Bladder microvascular endothelial cell (primary cell): Measurements from ENCODE around the gene MRPS15. TPM values are rescaled to one million over a fixed set of nuclear protein-coding genes. Genes with fewer than 3 reads are reported as not detected.

Experiments
- total RNA-seq: library from RNA; depleted of rRNA; stranded (reverse); fragments of >200 nt; gene quantifications from 2 replicates; pipeline ENCODE4 v1.2.3, GENCODE V29; 2014

Gene MRPS15
- 32.3 and 59.9 TPM in 2 replicates for total RNA-seq

DNA sequence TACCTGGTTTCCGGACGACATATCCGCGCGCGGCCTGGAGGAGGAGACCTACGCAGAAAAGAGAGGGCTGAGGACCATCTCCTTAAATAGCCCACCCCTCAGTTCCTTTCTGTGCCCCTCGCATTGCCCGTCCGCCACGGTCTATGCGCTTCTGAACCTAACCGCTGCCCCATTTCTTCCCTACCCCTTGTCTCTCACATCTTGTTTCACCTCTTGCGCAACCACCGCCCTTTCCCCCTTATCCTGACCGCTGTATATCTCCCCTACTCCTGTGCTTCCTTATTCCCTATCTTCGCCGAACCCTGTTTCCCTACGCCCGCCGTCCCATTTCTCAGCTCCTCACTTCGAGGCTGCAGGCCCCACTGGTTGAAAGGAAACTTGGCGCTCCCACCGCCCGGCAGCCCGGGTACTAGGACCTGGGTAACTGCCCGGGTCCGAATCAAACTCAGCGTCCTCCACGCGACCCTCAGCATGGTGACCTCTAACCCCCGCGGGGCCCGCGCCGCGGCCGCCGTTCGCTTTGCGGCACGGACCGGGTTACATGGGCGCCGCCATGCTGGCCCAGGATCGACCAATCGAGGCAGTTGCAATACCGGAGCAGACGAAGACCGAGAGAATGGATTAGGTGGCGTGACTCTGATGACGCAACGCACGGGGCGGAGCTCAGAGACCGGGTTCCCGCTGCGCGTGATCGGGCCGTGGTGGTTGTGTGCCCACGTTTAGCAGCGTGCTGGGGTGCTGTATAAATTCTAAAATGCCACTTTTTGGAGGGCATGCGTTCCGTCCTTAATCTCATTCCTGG lies at the start of gene MRPS15:
Gene MRPS15, minus strand, starts transcription at position 582 of the 802 bp plus-strand sequence. Its CDS starts 109 bp downstream, at position 473.

DNA sequence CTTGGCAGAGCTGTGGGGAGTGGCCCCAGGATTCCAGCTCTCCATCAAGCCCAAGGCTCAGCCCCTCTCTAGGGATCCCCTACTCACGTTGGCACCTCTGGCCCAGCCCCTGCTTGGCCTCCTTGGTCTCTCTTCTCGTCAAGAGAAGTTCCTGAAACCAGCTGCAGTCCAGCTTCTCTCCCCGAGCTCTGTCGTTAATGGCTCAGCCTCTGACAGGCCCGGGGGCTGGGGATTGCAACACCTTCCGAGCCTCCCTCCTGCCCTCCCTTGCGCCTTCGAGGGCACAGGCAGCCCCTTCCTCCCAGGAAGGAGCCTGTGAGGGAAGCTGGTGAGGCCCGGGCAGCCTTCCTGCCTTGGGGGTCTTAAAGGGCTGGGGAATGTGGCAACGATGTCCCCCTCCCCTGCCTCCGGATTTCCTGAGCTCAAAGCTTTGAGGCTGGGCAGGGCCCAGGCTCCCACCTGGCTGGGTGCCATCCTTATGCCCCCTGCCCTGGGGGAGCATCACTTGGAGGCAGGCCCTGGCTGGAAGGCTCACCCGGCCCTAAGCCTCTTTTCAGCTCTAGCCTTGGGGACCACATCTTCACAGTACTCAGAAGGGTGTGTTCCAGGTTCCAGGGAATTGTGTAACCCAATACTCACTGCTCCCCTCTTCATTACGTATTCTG lies 18.7 kb upstream of the MRPS15 start, which contains the start of gene CSF3R:
Gene CSF3R, minus strand, starts transcription at position 190 of the 665 bp plus-strand sequence. CDS start 3,417 bp downstream, outside the sequence.

DNA sequence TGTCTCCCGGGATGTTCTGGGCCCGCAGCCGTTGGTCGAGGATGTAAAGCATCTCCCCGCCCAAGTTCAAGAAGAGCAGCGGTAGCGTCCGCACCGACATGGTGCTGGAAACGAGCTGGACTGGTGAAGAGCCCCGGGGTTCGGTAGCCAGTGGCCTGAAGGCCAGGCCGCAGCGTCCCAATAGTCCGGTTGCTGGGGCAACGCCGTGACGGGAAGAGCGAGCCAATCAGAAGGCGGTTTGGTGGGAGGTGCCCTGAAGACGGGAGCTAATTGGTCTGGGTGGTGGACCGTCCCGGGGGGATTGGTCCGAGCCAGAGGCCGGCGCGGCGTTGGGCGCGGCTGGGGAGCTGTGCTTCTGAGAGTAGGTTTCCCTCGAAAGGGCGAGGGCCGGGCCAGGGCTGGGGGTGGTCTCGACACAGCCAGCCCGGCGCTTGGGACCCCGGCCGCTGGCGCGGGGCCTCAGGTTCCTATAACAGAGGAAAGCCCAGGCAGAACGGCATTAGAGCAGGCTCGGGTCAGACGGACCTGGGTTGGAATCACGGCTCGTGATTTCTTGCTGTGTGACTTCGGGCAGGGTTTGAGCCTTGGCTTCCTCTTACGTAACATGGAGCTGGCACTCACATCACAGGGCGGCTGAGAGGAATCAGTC lies 13.8 kb downstream of the MRPS15 start, which contains the start of gene OSCP1:
Gene OSCP1, minus strand, starts transcription at position 182 of the 649 bp plus-strand sequence. Its CDS starts 82 bp downstream, at position 100.

Other genes with a start within 250 kb of the MRPS15 start
- gene THRAP3, start 239.9 kb downstream of the MRPS15 start, total RNA-seq, result 88.2 and 101 TPM in 2 replicates
- gene SH3D21, start 158.0 kb downstream of the MRPS15 start, total RNA-seq, result 0.81 and 2.1 TPM in 2 replicates
- gene EVA1B, start 140.7 kb downstream of the MRPS15 start, total RNA-seq, result 59.6 and 131 TPM in 2 replicates
- gene STK40, start 78.5 kb downstream of the MRPS15 start, total RNA-seq, result 9.2 and 50.4 TPM in 2 replicates
- 5.3 and 11.0 TPM in 2 replicates for gene LSM10, start 66.5 kb downstream of the MRPS15 start, total RNA-seq
- gene OSCP1, start 13.9 kb downstream of the MRPS15 start, total RNA-seq, result 3.3 and 3.7 TPM in 2 replicates
- gene CSF3R, start 18.5 kb upstream of the MRPS15 start, total RNA-seq, result not detected in 2 replicates